ENCODE data around the gene GRID1. TPM values are rescaled to one million over a fixed set of nuclear protein-coding genes. Genes with fewer than 3 reads are reported as not detected.
"Not testable (repeated sequence)": the region's sequence is repeated elsewhere in the genome, so short reads cannot be mapped to it uniquely, and the experiment has no call there.

GRID1 gene
- total and polyA plus RNA-seq, 5 donors = 0.06 to 1.8 (median 0.29) TPM

- intact Hi-C loops (cut with DNase I) = no loop called here
- Histone ChIP-seq H3K27me3 (ENCODE audit: control insufficient read depth, insufficient read depth) (no peaks in the 10 kb centered on the region), H3K4me3 (ENCODE audit: low read length) (no peak overlapping the region), H3K4me1 (ENCODE audit: control insufficient read depth, insufficient read depth, low read length) (peaks cover 1% of the 10 kb centered on the region), H3K9me3 (ENCODE audit: control insufficient read depth, low read length) (no peaks in the 10 kb centered on the region), H3K27ac (ENCODE audit: low read length) (no peak overlapping the region)
- 75% methylated on average over 12 of the region's 12 CpGs for WGBS
- DNase-seq = no peak
- ATAC-seq = no peak
Measured at GRCh38 chr10:86391986-86392722, 25.6 kb upstream of the GRID1 start.

DNA sequence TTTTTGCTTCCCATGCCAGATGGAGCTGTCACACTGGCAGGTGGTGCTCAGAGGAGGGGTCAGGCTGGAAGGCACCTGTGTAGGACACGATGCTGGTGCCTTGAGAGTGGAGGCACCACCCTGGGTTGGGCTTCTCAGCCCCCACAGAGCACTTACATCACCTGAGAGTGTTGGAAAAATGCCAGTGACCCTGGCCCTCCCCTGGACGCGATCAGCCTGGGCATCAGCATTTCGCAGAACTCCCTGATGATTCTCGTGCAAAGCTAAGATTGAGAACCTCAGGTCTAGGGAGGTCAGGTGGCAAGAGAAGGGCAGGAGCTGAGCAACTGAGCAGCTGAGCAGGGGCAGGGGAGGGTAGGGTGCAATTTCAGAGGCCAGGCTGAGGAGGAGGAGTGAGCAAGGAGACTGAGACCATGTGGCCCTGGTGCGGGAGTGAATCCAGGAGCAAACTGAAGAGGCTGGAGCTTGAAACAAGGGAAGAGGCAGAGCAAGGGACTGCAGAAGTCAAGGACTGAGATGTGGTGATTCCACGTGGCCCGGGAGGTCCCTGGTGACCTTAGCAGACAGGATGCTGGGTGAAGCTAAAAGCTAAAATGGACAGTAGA, 24.7 kb upstream of the GRID1 start:
- Histone ChIP-seq H3K27ac (ENCODE audit: low read length) (no peak overlapping the region), H3K4me1 (ENCODE audit: control insufficient read depth, insufficient read depth, low read length) (peaks cover 1% of the 10 kb centered on the region), H3K4me3 (ENCODE audit: low read length) (no peak overlapping the region), H3K27me3 (ENCODE audit: control insufficient read depth, insufficient read depth) (no peaks in the 10 kb centered on the region), H3K9me3 (ENCODE audit: control insufficient read depth, low read length) (no peaks in the 10 kb centered on the region)
- intact Hi-C loops (cut with DNase I) = no loop called here
- ATAC-seq = no peak
- DNase-seq = peak in 1 of 3 donors; percentile 14
- WGBS = 81% methylated on average over 8 of the region's 8 CpGs

DNA sequence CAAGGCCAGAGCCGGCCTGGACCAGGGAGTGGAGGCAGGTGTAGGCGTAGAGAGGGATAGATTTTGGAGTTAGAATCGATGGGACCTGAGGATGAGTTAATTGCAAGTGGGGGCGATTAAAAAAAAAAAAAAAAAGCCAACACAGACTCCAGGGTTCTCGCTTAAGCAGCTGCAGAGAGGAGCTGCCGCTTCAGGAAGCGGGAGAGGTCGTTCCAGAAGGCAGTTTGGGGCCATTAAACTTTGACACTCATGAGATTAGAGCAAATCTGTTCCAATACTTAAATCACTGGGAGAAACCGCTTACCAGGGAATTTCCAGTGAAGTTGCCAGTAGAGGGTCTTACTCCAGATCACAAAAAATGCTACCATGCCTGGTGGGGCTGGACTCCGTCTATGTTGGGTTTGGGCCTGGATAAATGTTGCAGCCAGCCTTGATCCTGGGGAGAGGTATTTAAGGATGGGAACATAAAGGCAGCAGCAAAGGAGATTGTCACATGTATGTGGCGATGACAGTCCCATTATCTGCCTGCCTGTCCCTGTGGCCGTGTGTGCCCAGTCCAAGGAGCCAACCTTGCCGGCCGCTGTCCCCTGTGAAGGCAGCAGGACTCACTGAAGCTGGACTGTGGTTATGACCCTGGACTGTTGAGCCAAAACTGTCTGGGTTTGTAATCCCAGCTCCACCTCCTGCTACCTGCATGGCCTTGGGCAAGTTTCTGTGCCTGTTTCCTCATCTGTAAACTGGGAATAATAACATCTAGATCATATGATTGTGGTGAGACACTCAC, 23.9 kb upstream of the GRID1 start:
- DNase-seq (peak in 1 of 3 donors; percentile 20), ATAC-seq (no peak)
- Histone ChIP-seq H3K9me3 (ENCODE audit: control insufficient read depth, low read length) (no peaks in the 10 kb centered on the region), H3K4me3 (ENCODE audit: low read length) (no peak overlapping the region), H3K4me1 (ENCODE audit: control insufficient read depth, insufficient read depth, low read length) (peaks cover 1% of the 10 kb centered on the region), H3K27ac (ENCODE audit: low read length) (no peak overlapping the region), H3K27me3 (ENCODE audit: control insufficient read depth, insufficient read depth) (no peaks in the 10 kb centered on the region)
- 84% methylated on average over 14 of the region's 14 CpGs for WGBS
- intact Hi-C loops (cut with DNase I) = no loop called here

DNA sequence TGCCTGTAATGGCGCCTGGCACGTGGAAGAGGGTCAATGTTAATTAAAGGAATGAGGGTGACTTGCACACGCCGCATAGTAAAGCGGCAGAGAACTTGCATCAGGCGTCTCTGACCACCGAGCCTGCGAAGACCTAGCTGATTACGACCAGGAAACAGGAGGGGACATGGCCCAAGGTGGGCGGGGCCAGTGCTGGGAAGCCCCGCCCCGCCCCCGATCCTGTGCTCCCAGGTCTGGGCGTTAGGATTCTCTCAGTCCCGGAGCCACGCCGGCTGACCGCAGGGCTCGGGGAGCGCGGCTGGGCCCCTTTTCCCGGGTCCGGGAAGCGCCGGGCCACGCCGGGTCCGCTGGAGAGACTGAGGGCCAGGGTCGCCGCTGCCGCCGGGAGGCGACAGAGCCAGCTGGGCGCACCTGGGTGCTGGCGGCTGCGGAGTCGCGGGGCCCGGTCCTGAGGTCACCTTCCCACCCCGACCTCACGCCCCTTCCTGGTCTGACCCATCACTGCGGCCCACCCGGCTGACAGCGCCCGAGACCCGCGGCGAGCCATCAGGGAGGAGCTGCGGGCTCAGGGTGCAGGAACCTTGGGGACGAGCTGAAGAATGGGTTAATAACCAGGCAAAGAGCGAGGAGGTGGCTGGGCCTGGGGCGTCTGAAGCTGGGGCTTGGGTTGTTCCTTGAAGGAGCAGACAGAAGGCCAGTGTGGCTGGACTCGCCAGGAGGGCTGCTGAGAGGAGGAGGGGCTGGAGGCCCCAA, 23.0 kb upstream of the GRID1 start:
- peak overlapping the region; percentile 11 for H3K4me3 ChIP-seq (ENCODE audit: low read length)
- H3K27me3 ChIP-seq (ENCODE audit: control insufficient read depth, insufficient read depth) = no peaks in the 10 kb centered on the region
- H3K27ac ChIP-seq (ENCODE audit: low read length) = no peak overlapping the region
- peak; percentile 35 to 70 (median 67) for DNase-seq
- no peaks in the 10 kb centered on the region for H3K9me3 ChIP-seq (ENCODE audit: control insufficient read depth, low read length)
- intact Hi-C loops (cut with DNase I) = no loop called here
- WGBS = 16% methylated on average over 53 of the region's 53 CpGs
- ATAC-seq = peak; percentile 61 to 80
- H3K4me1 ChIP-seq (ENCODE audit: control insufficient read depth, insufficient read depth, low read length) = peaks cover 1% of the 10 kb centered on the region

- H3K4me1 ChIP-seq (ENCODE audit: control insufficient read depth, insufficient read depth, low read length); ATAC-seq; intact Hi-C loops (cut with DNase I); H3K27ac ChIP-seq (ENCODE audit: low read length); H3K9me3 ChIP-seq (ENCODE audit: control insufficient read depth, low read length); H3K27me3 ChIP-seq (ENCODE audit: control insufficient read depth, insufficient read depth): not testable (repeated sequence)
- DNase-seq = peak in 1 of 3 donors; percentile 13
- H3K4me3 ChIP-seq (ENCODE audit: low read length) = peak overlapping the region; percentile 11
- 37% methylated on average over 12 of the region's 12 CpGs for whole genome bisulfite sequencing
Measured at GRCh38 chr10:86389109-86389440, 22.5 kb upstream of the GRID1 start.

DNA sequence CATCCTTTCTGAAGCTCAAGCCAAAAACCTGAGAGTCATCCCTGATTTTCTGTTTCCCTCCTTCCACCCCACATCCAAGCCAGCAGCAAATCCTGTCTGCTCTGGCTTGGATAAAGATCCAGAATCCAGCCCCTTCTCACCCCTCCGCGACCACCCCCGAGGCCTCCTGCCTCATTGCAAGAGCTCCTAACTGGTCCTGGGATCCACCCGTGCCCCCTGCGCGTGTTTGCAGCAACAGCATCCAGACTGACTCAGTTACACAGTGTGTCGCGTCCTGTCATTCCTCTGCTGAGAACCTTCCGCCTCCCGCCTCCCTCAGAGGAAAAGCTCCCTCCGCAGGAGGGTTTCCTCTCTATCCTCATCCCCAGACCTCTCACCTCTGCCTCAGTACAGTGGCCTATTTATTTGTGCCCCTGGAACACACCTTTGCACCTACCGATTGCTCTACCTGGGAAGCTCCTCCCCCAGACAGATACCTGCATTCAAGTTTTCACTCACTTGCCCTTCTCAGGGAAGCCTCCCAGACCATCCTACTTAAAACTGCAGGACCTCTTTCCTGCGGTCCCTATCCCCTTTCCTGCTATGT, 21.6 kb upstream of the GRID1 start:
- DNase-seq (peak in 1 of 3 donors; percentile 22), ATAC-seq (no peak)
- Histone ChIP-seq H3K27me3 (ENCODE audit: control insufficient read depth, insufficient read depth) (no peaks in the 10 kb centered on the region), H3K9me3 (ENCODE audit: control insufficient read depth, low read length) (no peaks in the 10 kb centered on the region), H3K27ac (ENCODE audit: low read length) (no peak overlapping the region), H3K4me1 (ENCODE audit: control insufficient read depth, insufficient read depth, low read length) (peaks cover 1% of the 10 kb centered on the region), H3K4me3 (ENCODE audit: low read length) (no peak overlapping the region)
- intact Hi-C loops (cut with DNase I) = no loop called here
- 47% methylated on average over 13 of the region's 13 CpGs for WGBS

DNA sequence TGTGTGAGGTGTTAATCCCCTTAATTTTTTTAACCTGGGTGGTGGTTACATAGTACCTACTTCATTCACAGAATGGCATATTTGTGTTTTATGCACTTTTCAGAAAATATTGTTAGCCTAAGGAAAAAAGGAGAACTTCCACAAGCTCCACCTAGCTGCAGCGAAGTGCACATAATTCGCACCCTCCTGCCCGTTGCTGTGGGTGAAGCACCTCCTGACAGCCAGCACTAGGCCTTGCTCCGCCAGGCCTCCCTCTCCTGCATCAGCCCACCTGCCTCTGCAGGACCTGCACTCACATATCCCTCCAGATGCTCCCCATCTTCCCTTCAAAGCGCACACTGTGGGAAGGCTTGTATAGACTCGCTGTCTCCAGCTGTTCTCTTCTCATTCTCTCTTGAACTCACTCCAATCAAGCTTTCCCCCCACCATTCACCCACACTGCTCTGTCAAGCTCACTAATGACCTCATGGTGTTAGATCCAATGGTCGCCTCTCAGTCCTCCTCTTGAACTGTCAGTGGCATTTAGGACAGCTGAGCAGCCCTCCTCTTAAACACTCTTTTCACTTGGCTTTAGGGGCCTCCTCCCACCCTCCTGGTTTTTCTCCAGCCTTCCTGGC, 20.7 kb upstream of the GRID1 start:
- Histone ChIP-seq H3K27ac (ENCODE audit: low read length) (no peak overlapping the region), H3K27me3 (ENCODE audit: control insufficient read depth, insufficient read depth) (no peaks in the 10 kb centered on the region), H3K4me1 (ENCODE audit: control insufficient read depth, insufficient read depth, low read length) (peaks cover 1% of the 10 kb centered on the region), H3K4me3 (ENCODE audit: low read length) (no peak overlapping the region), H3K9me3 (ENCODE audit: control insufficient read depth, low read length) (no peaks in the 10 kb centered on the region)
- DNase-seq (no peak), ATAC-seq (no peak)
- WGBS = 67% methylated on average over 7 of the region's 7 CpGs
- intact Hi-C loops (cut with DNase I) = no loop called here

- 94% methylated on average over 3 of the region's 3 CpGs for WGBS
- Histone ChIP-seq H3K27ac (ENCODE audit: low read length) (no peak overlapping the region), H3K4me1 (ENCODE audit: control insufficient read depth, insufficient read depth, low read length) (peaks cover 1% of the 10 kb centered on the region), H3K9me3 (ENCODE audit: control insufficient read depth, low read length) (no peaks in the 10 kb centered on the region), H3K4me3 (ENCODE audit: low read length) (no peak overlapping the region), H3K27me3 (ENCODE audit: control insufficient read depth, insufficient read depth) (peaks cover 3% of the 10 kb centered on the region)
- ATAC-seq = no peak
- intact Hi-C loops (cut with DNase I) = no loop called here
- no peak for DNase-seq
Measured at GRCh38 chr10:86385806-86386205, 19.2 kb upstream of the GRID1 start.

DNA sequence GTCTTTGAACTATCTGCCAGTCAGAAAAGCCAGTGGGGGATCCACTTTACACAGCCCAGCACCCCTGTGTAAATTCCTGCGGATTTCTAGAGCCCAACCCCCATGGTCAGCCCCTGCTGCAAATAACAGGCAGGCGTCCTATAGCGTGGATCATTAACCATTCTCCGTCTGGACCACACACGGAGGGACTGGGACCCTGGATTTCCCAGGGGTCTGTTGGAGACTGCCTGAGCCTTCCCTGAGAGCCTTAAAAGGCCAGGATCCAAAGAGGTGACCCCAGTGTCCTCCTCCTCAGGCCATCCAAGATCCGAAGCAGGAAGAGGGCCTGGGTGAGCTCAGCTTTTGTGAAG, 11.2 kb upstream of the GRID1 start:
- peaks cover 3% of the 10 kb centered on the region for H3K27me3 ChIP-seq (ENCODE audit: control insufficient read depth, insufficient read depth)
- no peaks in the 10 kb centered on the region for H3K4me1 ChIP-seq (ENCODE audit: control insufficient read depth, insufficient read depth, low read length)
- no peak overlapping the region for H3K27ac ChIP-seq (ENCODE audit: low read length)
- intact Hi-C loops (cut with DNase I) = loop anchor here in 3 of 4 donors (5.0 to 10.0 kb wide), 5 partner anchors 383 to 1833 kb away; no protein-coding TSS in a partner anchor
- DNase-seq (no peak), ATAC-seq (no peak)
- no peak overlapping the region for H3K4me3 ChIP-seq (ENCODE audit: low read length)
- no peaks in the 10 kb centered on the region for H3K9me3 ChIP-seq (ENCODE audit: control insufficient read depth, low read length)
- WGBS = 49% methylated on average over 6 of the region's 6 CpGs
